HG02943 (cell line): ENCODE measurements around the gene FOXK1.
"Not testable (repeated sequence)": the region's sequence is repeated elsewhere in the genome, so short reads cannot be mapped to it uniquely, and the experiment has no call there.

Experiments used
- ATAC-seq: cut with Tn5 transposase; IDR thresholded peaks from one replicate; pipeline ENCODE4 v1.9.1; 2021; ENCODE audit warnings: mild to moderate bottlenecking, low read depth, moderate library complexity; ENCODE audit not compliant: unreplicated experiment

Gene FOXK1

DNA sequence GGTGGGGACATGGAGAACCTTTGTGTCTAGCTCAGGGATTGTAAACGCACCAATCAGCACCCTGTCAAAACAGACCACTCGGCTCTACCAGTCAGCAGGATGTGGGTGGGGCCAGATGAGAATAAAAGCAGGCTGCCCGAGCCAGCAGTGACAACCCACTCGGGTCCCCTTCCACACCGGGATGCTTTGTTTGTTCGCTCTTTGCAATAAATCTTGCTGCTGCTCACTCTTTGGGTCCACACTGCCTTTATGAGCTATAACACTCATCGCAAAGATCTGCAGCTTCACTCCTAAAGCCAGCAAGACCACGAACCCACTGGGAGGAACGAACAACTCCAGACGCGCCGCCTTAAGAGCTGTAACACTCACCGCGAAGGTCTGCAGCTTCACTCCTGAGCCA, 112.1 kb downstream of the FOXK1 start:
- not testable (repeated sequence) for ATAC-seq

DNA sequence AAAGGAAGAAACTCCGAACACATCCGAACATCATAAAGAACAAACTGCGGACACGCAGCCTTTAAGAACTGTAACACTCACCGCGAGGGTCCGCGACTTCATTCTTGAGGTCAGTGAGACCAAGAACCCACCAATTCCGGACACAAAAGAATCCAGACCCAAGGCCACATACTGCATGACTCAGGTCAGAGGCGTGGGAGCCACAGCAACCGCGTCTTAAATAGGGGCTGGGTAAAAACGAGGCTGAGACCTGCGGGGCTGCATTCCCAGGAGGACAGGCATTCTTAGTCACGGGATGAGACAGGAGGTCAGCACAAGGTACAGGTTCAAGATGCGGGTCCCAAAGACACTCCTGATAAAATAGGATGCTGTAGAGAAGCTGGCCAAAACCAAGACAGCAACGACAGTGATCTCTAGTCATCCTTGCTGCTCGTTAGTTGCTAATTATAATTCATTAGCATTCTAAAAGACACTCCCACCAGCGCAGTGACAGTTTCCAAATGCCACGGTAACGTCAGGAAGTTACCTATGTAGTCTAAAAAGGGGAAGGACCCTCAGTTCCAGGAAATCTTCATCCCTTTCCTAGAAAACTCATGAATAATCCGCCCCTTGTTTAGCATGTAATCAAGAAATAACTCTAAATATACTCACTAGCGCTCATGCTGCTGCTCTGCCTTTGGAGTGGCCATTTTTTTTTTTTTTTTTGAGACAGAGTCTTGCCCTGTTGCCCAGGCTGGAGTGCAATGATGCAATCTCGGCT, 112.7 kb downstream of the FOXK1 start:
- ATAC-seq, result no peak

DNA sequence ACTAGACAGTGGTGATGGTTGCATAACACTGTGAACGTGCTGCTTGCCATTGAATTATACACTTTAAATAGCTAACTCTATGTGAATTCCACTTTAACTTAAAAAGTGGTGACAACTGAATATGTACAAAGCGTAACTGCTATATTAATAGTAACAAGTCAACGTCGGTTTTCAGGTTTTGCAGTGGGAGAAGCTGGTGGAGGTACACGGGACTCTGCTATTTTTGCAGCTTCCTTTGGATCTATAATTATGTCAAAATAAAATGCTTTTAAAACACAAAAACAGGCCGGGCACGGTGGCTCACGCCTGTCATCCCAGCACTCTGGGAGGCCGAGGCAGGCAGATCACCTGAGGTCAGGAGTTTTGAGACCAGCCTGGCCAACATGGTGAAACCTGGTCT, 114.4 kb downstream of the FOXK1 start:
- ATAC-seq, result no peak

GRCh38 chr7:4797858-4798705, 116.0 kb downstream of the FOXK1 start:
- ATAC-seq, result no peak

DNA sequence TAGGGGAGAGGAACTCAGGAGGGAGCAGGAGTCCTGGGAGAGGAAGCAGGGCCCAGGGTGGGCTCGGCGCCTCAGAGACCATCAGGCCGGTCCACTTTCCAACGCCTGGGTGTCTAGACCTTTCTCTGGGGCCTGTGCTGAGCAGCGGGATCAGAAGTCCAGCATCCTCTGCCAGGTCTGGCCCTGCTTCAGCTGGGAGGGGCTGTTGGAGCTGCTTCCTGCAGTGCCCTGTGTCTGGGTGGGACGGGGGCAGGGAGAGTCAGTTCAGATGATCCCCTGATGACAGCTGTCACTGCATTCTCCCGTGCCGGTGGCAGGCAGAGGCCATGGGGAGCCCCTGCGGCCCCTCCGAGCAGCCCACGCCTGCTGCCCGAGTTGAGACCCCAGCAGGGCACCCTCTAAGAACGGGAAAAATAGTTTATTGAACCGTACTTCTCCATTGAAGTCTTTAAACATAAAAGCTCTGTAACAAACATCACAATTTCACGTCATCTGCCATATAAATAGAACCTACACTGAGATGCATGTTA, 116.7 kb downstream of the FOXK1 start:
- ATAC-seq, result no peak

GRCh38 chr7:4799508-4800268, 117.6 kb downstream of the FOXK1 start:
- no peak for ATAC-seq

DNA sequence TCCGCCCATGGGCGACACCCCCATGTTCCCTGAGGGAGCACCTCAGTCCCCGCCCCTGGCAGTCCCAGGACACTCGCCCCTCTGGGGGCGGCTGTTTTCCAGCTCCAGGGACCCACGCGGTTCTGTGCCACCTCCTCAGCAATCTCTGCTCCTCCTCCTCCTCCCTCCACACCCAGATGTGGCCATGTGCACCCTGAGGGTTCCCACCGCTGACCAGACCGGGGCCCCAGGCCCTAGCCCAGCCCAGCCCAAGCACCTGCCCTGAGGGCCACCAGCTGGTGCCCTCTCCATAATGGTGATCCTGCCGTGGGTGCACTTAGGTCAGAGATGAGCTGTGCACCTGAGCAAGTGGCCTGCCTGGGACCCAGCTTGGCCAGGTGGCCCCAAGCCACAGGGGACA, 118.4 kb downstream of the FOXK1 start:
- no peak for ATAC-seq

GRCh38 chr7:4800926-4801838, 119.1 kb downstream of the FOXK1 start:
- no peak for ATAC-seq

- no peak for ATAC-seq
These were observed 119.7 kb downstream of the FOXK1 start for GRCh38 chr7:4801839-4802231.

DNA sequence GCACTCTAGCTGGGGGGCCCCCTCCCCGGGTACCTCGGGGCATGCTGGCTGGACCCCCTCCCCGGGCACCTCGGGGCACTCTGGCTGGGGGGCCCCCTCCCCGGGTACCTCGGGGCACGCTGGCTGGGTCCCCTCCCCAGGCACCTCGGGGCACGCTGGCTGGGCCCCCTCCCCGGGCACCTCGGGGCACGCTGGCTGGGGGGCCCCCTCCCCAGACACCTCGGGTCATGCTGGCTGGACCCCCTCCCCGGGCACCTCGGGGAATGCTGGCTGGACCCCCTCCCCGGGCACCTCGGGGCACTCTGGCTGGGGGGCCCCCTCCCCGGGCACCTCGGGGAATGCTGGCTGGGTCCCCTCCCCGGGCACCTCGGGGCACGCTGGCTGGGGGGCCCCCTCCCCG, 120.5 kb downstream of the FOXK1 start:
- not testable (repeated sequence) for ATAC-seq

- no peak for ATAC-seq
These were observed 121.5 kb downstream of the FOXK1 start for GRCh38 chr7:4803397-4804241.

DNA sequence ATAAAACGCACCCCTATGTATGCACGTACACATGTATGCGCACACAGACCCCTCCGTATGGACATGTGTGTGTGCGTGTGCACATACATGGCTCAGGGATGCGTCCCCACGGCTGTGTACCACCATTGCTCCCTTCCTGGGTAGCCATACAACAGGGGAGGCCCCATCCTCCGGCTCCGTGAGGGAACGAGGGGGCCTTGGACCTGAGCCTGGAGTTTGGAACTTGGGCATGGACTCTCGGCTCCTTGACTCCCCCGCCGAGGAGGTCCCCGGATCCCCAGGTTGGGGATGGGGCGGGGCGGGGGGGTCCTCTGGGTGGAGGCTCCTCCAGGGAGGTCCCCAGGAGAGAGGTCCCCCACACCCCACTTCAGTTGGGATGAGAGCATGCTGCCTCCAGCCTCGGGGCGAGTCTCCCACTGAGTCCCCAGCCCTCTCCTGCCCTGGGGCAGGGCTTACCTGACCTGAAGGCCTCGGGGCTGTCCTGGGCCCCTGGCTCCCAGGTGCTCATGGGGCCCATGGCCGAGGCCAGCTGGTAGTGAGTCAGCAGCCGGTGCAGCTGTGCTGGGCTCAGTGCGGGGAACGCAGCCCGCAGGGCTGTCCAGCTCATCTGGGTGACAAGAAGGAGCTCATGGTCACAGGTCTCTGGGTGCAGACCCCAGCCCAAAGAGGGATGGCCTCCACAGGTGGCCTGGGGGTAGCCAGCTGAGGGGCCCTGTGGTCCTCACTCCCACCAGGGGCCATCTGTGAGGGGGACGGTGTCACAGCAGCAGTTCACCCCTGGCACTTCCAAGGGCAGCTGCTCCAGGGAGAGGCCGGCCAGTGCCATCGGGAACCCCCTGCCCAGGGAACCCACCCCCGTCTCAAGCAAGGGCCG, 123.3 kb downstream of the FOXK1 start:
- ATAC-seq, result no peak

- no peak for ATAC-seq
These were observed 123.8 kb downstream of the FOXK1 start for GRCh38 chr7:4805984-4806300.

DNA sequence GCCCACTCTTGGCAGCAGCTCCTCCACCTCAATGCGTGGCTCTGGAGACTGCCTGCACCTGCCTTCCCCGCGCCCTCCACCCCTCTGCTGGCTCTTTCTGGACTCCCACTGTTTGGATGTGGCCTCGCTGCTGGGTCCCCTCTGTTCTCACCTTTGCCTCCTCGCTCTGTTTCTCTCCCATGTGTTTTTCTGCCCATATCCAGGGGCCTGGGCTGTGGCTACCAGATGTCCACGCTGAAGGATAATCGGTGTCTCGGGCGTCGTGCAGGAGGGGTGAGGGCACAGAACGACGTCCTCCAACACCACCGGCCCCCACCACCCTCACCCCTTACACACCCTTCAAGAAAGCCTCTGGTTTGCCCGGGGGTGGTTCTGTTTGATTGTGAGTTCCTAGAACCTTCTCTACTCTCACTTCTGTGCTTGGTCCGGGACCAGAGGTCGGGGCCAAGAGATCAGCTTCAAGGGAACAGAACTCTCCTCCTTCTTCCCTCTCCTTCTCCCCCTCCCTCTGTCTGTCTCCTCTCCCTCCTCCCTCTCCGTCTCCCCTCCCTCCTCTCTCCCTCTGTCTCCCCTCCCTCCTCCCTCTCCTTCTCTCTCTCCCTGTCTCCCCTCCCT, 125.0 kb downstream of the FOXK1 start:
- ATAC-seq, result no peak

GRCh38 chr7:4807598-4808016, 125.5 kb downstream of the FOXK1 start:
- no peak for ATAC-seq

DNA sequence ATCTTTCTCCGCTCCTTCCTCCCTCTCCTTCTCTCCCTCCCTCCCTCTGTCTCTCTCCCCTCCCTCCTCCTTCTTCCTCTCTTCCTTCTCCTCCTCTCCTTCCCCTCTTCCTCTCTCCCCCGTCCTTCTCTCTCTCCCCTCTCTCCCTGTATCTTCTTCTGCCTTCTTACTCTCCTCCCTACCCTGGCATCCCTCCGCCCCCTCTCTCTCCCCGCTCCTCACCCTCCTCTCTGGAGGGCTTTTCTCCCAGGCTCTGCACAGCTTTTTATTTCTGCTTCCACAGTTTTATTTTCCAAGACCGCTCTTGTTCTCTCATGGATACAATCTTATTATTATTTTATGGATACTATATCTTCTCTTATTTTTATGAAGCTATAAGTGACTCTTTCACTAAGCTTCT, 125.9 kb downstream of the FOXK1 start:
- no peak for ATAC-seq

DNA sequence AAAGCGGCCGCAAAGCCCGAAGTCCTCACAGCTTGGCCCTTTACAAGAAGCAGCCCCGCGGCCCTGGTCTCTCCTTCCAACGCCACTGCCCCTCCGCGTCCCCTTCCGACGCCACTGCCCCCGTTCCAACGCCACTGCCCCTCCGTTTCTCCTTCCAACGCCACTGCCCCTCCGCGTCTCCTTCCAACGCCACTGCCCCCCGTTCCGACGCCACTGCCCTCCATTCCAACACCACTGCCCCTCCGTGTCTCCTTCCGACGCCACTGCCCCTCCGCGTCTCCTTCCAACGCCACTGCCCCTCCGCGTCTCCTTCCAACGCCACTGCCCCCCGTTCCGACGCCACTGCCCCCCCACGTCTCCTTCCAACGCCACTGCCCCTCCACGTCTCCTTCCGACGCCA, 126.5 kb downstream of the FOXK1 start:
- ATAC-seq, result no peak

GRCh38 chr7:4809091-4809591, 127.0 kb downstream of the FOXK1 start:
- ATAC-seq, result no peak
